HepG2 (cell line): ENCODE data around the gene CDK18. TPM values are rescaled to one million over a fixed set of nuclear protein-coding genes. Genes with fewer than 3 reads are reported as not detected.

Experiments used
- FOXA1 ChIP-seq, 2 experiments: fragments of 450-650 bp in 1 of 2; sonication (generic) in 1 of 2; formaldehyde crosslinking in 1 of 2; IDR thresholded peaks; 2 replicates each; pipeline versions ENCODE4 v1.4.0 to v1.6.1; 2016 to 2020; ENCODE audit warnings: missing genetic modification reagents in 1 of 2
- NR2C2 ChIP-seq: sonication (generic); formaldehyde crosslinking; IDR thresholded peaks from 2 replicates; pipeline ENCODE4 v1.4.0; 2020; ENCODE audit warnings: missing genetic modification reagents, mild to moderate bottlenecking, moderate library complexity, borderline replicate concordance
- SUZ12 ChIP-seq: fragments of 150-350 bp; IDR thresholded peaks from 2 replicates; pipeline ENCODE4 v1.6.1; 2014; ENCODE audit warnings: low read depth, low read length
- TRIM24 ChIP-seq: sonication (generic); formaldehyde crosslinking; IDR thresholded peaks from 2 replicates; pipeline ENCODE4 v1.8.0; 2022; ENCODE audit warnings: mild to moderate bottlenecking, missing genetic modification reagents
- ZNF331 ChIP-seq: sonication (generic); formaldehyde crosslinking; IDR thresholded peaks from 2 replicates; pipeline ENCODE4 v1.4.0; 2020; ENCODE audit warnings: missing genetic modification reagents
- ZNF562 ChIP-seq: sonication (generic); formaldehyde crosslinking; IDR thresholded peaks from 2 replicates; pipeline ENCODE4 v1.8.0; 2022; ENCODE audit warnings: missing genetic modification reagents, borderline replicate concordance
- ZNF609 ChIP-seq: sonication (generic); formaldehyde crosslinking; IDR thresholded peaks from 2 replicates; pipeline ENCODE4 v1.4.0; 2020; ENCODE audit warnings: mild to moderate bottlenecking, missing genetic modification reagents, borderline replicate concordance
- ZNF678 ChIP-seq: sonication (generic); formaldehyde crosslinking; IDR thresholded peaks from 2 replicates; pipeline ENCODE4 v1.4.0; 2020; ENCODE audit warnings: mild to moderate bottlenecking, missing genetic modification reagents
- ZNF788 ChIP-seq: sonication (generic); formaldehyde crosslinking; IDR thresholded peaks from 2 replicates; pipeline ENCODE4 v1.5.0; 2020; ENCODE audit warnings: mild to moderate bottlenecking, missing genetic modification reagents, borderline replicate concordance
- polyA plus RNA-seq, 8 experiments: library from polyadenylated mRNA; depleted of rRNA in 3 of 8; stranded (reverse) in 7 of 8; unstranded in 1 of 8; fragments of >200 nt; fragmentation: Illumina TruSeq in 4 of 8; extraction: Trizol in 4 of 8; gene quantifications; 2 replicates each; pipeline versions ENCODE4 v1.2.1 to v1.2.3, GENCODE V29; 2011 to 2016; ENCODE audit warnings: low read depth in 4 of 8, missing spikeins in 1 of 8, mixed read lengths in 1 of 8; ENCODE audit not compliant: insufficient read depth in 1 of 8
- total RNA-seq, 5 experiments: library from RNA; depleted of rRNA; stranded (reverse); fragments of >200 nt; fragmentation: Illumina TruSeq; extraction: Trizol; gene quantifications; 2 replicates each; pipeline ENCODE4 v1.2.3, GENCODE V29; 2016; ENCODE audit warnings: low read depth in 1 of 5

Gene CDK18
- total and polyA plus RNA-seq, 2 of the 13 experiments (the other 11 are each of a cell fraction or from before 2014, with no cell fraction given) = 6.4 to 38.8 TPM

DNA sequence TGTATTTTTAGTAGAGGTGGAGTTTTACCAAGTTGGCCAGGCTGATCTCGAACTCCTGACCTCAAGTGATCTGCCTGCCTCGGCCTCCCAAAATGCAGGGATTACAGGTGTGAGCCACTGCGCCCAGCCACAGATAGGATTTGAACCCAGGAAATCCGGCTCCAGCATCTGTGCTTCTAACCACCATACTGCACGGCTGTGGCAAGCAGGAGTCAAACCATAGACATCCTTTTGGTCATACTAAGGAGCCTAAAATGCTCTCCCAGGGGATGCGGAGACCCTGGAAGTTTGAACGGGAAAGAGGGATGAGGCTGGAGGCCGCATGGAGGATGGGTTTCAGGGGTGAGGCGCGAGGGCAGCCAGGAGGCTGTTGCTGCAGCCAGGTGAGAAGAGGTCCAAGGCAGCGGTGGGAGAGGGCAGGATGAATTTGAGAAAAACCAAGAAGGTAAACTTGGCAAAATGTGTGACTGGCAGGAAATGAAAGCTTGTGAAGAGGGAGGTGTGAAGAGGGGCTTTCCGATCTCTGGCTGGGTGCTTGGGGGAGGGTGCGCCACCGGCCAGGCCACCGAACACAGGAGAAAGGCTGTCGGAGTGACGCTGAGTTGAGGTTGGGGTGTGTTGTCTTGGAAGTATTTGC lies 24.0 kb upstream of the CDK18 start (continued):
- no peak for TF ChIP-seq ZNF609
- no peak for TF ChIP-seq NR2C2 (CRISPR knock-in tag)
- no peak for TF ChIP-seq TRIM24 (CRISPR knock-in tag)
- no peak for TF ChIP-seq FOXA1 (IDR thresholded peaks at IDR 0.05)
- no peak for TF ChIP-seq FOXA1 (CRISPR knock-in tag; IDR thresholded peaks at IDR 0.05)
- TF ChIP-seq ZNF331 (CRISPR knock-in tag) = no peak
- no peak for TF ChIP-seq SUZ12
- no peak for TF ChIP-seq ZNF562 (CRISPR knock-in tag)
- no peak for TF ChIP-seq ZNF678
- no peak for TF ChIP-seq ZNF788 (CRISPR knock-in tag)
